ENCODE data around the gene ITPK1.

The ITPK1 gene

GRCh38 chr14:92962031-92962830 lies 153.5 kb downstream of the ITPK1 start:
- no peak for DNase-seq

GRCh38 chr14:92961567-92961855 lies 154.2 kb downstream of the ITPK1 start:
- no peak for DNase-seq

- no peak for DNase-seq
Observed at GRCh38 chr14:92960706-92961566, 154.8 kb downstream of the ITPK1 start.

- DNase-seq: no peak
Observed at GRCh38 chr14:92959761-92960680, 155.7 kb downstream of the ITPK1 start.

GRCh38 chr14:92959189-92959531 lies 156.6 kb downstream of the ITPK1 start:
- DNase-seq: no peak

GRCh38 chr14:92958373-92959188 lies 157.1 kb downstream of the ITPK1 start:
- no peak for DNase-seq

GRCh38 chr14:92956961-92957360 lies 158.8 kb downstream of the ITPK1 start:
- no peak for DNase-seq

GRCh38 chr14:92955381-92955780 lies 160.3 kb downstream of the ITPK1 start:
- no peak for DNase-seq

- no peak for DNase-seq
Observed at GRCh38 chr14:92954933-92955332, 160.8 kb downstream of the ITPK1 start.

- no peak for DNase-seq
Observed at GRCh38 chr14:92953526-92953925, 162.2 kb downstream of the ITPK1 start.

- no peak for DNase-seq
Observed at GRCh38 chr14:92952481-92953298, 163.0 kb downstream of the ITPK1 start.

- DNase-seq: peak; percentile 65 to 80 (median 72)
Observed at GRCh38 chr14:92951912-92952471, 163.7 kb downstream of the ITPK1 start.

- DNase-seq: no peak
Observed at GRCh38 chr14:92951261-92951660, 164.5 kb downstream of the ITPK1 start.

- no peak for DNase-seq
Observed at GRCh38 chr14:92950773-92951172, 165.0 kb downstream of the ITPK1 start.

- DNase-seq: no peak
Observed at GRCh38 chr14:92950193-92950540, 165.6 kb downstream of the ITPK1 start.

GRCh38 chr14:92949496-92950192 lies 166.1 kb downstream of the ITPK1 start:
- DNase-seq: no peak

GRCh38 chr14:92948647-92949046 lies 167.1 kb downstream of the ITPK1 start:
- no peak for DNase-seq

GRCh38 chr14:92946847-92947545 lies 168.7 kb downstream of the ITPK1 start:
- no peak for DNase-seq

GRCh38 chr14:92945959-92946846 lies 169.5 kb downstream of the ITPK1 start:
- DNase-seq: no peak
